Neutrophil (primary cell): ENCODE measurements around the gene FAT1.

Experiments
- H3K27ac ChIP-seq: fragments of 200-600 bp; sonication (generic); 2 replicates; pipeline ENCODE4 v1.5.1; 2016; ENCODE audit warnings: mild to moderate bottlenecking, moderate library complexity
- H3K27me3 ChIP-seq: fragments of 200-600 bp; sonication (generic); 2 replicates; pipeline ENCODE4 v1.6.0; 2016; ENCODE audit warnings: mild to moderate bottlenecking
- H3K36me3 ChIP-seq: fragments of 200-600 bp; sonication (generic); 2 replicates; pipeline ENCODE4 v1.5.1; 2017
- H3K4me1 ChIP-seq, 2 experiments: fragments of 200-600 bp in 1 of 2; sonication (generic) in 1 of 2; 1 replicate in 1 of 2; 2 replicates in 1 of 2; pipeline versions ENCODE4 v1.5.1 to v1.6.1; 2013 to 2016; ENCODE audit warnings: low read depth in 1 of 2, low read length in 1 of 2, mild to moderate bottlenecking in 1 of 2, moderate library complexity in 1 of 2; ENCODE audit not compliant: control insufficient read depth in 1 of 2, insufficient read depth in 1 of 2
- H3K4me3 ChIP-seq, 2 experiments: fragments of 200-600 bp in 1 of 2; sonication (generic) in 1 of 2; 1 replicate in 1 of 2; 2 replicates in 1 of 2; pipeline ENCODE4 v1.5.1; 2013 to 2016; ENCODE audit warnings: low read depth in 1 of 2, low read length in 1 of 2, mild to moderate bottlenecking in 1 of 2, moderate library complexity in 1 of 2
- H3K9me3 ChIP-seq: fragments of 200-600 bp; sonication (generic); 2 replicates; pipeline ENCODE4 v1.5.1; 2016
- TF ChIP-seq, protein P1 (sequence below): fragments of 200-600 bp; sonication (generic); IDR thresholded peaks from 2 replicates; pipeline ENCODE4 v1.5.1; 2016; ENCODE audit warnings: antibody characterized with exemption

The FAT1 gene

DNA sequence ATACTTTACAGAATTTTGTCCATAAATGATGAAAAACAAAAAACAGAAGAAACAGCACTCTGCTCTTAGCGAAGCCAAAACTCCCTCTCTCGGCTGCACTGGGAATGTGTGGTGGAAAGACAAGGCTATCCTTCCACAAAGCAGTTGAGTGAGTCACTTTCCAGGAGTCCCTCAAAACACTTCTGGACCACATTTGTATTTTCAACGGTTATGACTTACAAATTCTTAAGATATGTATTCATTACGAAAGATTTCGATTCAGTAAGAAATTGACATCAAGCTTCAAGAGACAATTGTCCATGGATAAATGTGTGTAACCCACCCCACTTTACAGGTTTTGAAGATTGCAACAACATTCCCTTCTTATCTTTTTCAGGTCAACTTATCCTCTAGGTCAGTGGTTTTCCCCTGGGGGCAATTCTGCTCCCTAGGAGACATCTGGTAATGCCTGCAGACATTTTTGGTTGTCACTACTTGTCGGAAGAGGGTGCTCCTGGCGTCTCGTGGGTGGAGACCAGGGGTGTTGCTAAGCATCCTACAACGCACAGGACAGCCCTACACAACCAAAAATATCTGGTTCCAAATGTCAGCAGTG is 101.6 kb downstream of the FAT1 start:
- H3K9me3 ChIP-seq: no peaks in the 10 kb centered on the region
- no peak overlapping the region for H3K27ac ChIP-seq
- no peaks in the 10 kb centered on the region for H3K27me3 ChIP-seq
- TF ChIP-seq, protein P1, sequence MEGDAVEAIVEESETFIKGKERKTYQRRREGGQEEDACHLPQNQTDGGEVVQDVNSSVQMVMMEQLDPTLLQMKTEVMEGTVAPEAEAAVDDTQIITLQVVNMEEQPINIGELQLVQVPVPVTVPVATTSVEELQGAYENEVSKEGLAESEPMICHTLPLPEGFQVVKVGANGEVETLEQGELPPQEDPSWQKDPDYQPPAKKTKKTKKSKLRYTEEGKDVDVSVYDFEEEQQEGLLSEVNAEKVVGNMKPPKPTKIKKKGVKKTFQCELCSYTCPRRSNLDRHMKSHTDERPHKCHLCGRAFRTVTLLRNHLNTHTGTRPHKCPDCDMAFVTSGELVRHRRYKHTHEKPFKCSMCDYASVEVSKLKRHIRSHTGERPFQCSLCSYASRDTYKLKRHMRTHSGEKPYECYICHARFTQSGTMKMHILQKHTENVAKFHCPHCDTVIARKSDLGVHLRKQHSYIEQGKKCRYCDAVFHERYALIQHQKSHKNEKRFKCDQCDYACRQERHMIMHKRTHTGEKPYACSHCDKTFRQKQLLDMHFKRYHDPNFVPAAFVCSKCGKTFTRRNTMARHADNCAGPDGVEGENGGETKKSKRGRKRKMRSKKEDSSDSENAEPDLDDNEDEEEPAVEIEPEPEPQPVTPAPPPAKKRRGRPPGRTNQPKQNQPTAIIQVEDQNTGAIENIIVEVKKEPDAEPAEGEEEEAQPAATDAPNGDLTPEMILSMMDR: no peak
- no peak overlapping the region for H3K4me3 ChIP-seq
- no peaks in the 10 kb centered on the region for H3K4me1 ChIP-seq
- H3K36me3 ChIP-seq: no peaks in the 10 kb centered on the region

DNA sequence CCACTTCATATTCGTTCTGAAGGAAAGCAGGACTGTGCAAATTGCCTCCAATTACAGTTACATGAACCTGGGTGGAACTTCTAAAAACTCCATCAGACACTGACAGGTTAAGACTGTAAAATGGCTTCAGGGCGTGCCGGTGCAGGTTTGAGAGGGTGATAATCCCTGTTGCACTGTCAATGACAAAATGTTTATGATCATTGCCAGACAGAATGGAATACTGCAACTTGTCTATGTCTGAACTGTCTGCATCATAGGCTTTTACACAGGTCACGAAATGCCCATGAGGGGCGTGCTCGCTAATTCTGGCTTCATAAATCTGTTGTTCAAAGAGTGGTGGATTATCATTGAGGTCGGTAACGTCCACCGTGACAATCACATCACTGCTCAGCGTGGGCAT is 104.6 kb downstream of the FAT1 start:
- Histone ChIP-seq H3K27me3 (no peaks in the 10 kb centered on the region), H3K27ac (no peak overlapping the region), H3K36me3 (no peaks in the 10 kb centered on the region), H3K4me1 (no peaks in the 10 kb centered on the region), H3K9me3 (no peaks in the 10 kb centered on the region), H3K4me3 (no peak overlapping the region)
- TF ChIP-seq, protein P1: no peak

DNA sequence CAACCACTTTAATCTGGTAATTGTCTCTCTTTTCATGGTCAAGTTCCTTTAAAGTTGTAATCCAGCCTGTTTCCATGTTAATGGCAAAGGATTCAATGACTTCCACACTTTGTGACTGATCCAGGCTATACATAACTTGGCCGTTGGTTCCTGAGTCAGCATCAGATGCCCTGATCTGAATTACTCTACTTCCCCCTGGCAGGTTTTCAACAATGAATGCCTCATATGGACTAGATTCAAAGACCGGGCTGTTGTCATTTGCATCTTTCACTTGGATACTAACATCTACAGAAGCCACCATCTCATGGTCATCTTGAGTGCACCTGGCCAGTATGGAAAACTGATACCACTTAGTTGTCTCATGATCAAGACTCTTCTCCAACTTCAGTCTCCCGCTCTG is 105.7 kb downstream of the FAT1 start:
- Histone ChIP-seq H3K4me1 (no peaks in the 10 kb centered on the region), H3K9me3 (no peaks in the 10 kb centered on the region), H3K27ac (no peak overlapping the region), H3K4me3 (no peak overlapping the region), H3K36me3 (no peaks in the 10 kb centered on the region), H3K27me3 (no peaks in the 10 kb centered on the region)
- TF ChIP-seq, protein P1: no peak

DNA sequence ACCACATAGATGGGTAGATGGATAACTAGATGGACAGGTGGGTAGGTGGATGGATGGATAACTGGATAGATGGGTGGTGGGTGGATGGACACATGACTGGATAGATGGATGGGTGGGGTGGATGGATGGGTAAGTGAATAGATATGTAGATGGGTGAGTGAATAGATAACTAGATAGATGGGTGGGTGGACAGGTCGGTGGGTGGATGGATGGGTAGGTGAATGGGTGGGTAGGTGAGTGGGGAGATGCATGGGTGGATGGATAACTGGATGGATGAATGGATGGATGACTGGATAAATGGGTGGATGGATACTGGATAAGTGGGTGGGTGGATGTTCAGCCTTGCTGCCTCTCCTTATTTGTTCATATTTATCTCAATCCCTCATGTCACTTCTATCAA is 116.2 kb downstream of the FAT1 start:
- H3K27me3 ChIP-seq: no peaks in the 10 kb centered on the region
- no peaks in the 10 kb centered on the region for H3K9me3 ChIP-seq
- H3K36me3 ChIP-seq: no peaks in the 10 kb centered on the region
- H3K4me1 ChIP-seq: no peaks in the 10 kb centered on the region
- TF ChIP-seq, protein P1: no peak
- H3K27ac ChIP-seq: no peak overlapping the region
- H3K4me3 ChIP-seq: no peak overlapping the region

DNA sequence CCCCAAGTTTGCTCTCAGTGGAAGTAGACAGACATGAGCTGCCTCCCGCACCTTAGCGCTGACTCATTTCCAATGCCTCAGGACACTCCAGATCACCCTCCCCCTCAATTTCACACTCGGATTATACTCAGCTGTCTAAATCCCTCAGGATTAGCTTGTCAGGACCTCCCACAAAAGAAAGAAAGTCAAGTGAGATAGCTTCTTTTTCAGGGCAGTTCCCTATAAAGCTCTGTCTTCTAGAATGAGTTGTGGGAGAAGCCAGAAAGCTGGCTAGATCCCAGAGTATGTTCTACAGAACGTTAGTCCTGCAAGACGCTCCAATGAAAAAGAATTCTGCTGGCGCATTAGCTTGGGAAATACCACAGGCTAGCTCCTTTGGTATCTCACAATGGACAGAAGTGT is 117.1 kb downstream of the FAT1 start:
- no peaks in the 10 kb centered on the region for H3K9me3 ChIP-seq
- H3K27me3 ChIP-seq: no peaks in the 10 kb centered on the region
- TF ChIP-seq, protein P1: no peak
- H3K4me3 ChIP-seq: no peak overlapping the region
- H3K27ac ChIP-seq: no peak overlapping the region
- H3K36me3 ChIP-seq: no peaks in the 10 kb centered on the region
- no peaks in the 10 kb centered on the region for H3K4me1 ChIP-seq
